Measurements from ENCODE around the gene NFIB. TPM values are rescaled to one million over a fixed set of nuclear protein-coding genes. Genes with fewer than 3 reads are reported as not detected.

Gene NFIB
- total and polyA plus RNA-seq, 2 of the 13 experiments (the other 11 are each of a cell fraction or from before 2014, with no cell fraction given): 0.98 to 4.6 TPM

DNA sequence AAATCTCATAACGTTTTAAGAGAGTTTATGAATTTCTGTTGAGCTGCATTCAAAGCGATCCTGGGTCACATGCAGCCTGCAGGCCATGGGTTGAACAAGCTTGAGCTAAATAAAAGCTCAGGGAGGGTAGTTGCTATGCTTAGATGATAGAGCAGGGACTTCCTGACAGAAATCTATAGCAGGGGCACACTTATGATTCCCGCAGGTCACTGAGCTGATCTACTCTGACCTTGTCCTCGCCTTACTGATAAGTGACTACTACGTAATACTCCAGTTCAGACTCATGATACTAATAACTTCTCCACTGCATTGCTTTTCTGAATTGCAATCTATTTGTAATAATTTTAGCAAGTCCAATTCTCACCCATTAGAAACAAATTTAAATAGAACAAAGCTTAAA is 90.9 kb downstream of the NFIB start (continued):
- TF ChIP-seq, protein P1, sequence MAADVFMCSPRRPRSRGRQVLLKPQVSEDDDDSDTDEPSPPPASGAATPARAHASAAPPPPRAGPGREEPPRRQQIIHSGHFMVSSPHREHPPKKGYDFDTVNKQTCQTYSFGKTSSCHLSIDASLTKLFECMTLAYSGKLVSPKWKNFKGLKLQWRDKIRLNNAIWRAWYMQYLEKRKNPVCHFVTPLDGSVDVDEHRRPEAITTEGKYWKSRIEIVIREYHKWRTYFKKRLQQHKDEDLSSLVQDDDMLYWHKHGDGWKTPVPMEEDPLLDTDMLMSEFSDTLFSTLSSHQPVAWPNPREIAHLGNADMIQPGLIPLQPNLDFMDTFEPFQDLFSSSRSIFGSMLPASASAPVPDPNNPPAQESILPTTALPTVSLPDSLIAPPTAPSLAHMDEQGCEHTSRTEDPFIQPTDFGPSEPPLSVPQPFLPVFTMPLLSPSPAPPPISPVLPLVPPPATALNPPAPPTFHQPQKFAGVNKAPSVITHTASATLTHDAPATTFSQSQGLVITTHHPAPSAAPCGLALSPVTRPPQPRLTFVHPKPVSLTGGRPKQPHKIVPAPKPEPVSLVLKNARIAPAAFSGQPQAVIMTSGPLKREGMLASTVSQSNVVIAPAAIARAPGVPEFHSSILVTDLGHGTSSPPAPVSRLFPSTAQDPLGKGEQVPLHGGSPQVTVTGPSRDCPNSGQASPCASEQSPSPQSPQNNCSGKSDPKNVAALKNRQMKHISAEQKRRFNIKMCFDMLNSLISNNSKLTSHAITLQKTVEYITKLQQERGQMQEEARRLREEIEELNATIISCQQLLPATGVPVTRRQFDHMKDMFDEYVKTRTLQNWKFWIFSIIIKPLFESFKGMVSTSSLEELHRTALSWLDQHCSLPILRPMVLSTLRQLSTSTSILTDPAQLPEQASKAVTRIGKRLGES (CRISPR knock-in tag; IDR thresholded peaks at IDR 0.05; ENCODE audit: borderline replicate concordance): no peak
- no peak for TF ChIP-seq EZH2 (conservative IDR thresholded peaks at IDR 0.05; ENCODE audit: low read depth, low read length)
- no peak for TF ChIP-seq ZSCAN31 (CRISPR knock-in tag; IDR thresholded peaks at IDR 0.05; ENCODE audit: low read depth)
- TF ChIP-seq THYN1 (CRISPR knock-in tag; IDR thresholded peaks at IDR 0.05; ENCODE audit: borderline replicate concordance, low read depth): no peak
- no peak for TF ChIP-seq NONO (IDR thresholded peaks at IDR 0.05)
- no peak for TF ChIP-seq NONO (CRISPR knock-in tag; conservative IDR thresholded peaks at IDR 0.05)
- TF ChIP-seq HDAC6 (IDR thresholded peaks at IDR 0.05; ENCODE audit: low read depth, low read length): no peak
- TF ChIP-seq TCF12 (IDR thresholded peaks at IDR 0.05): no peak
- no peak for TF ChIP-seq TCF12 (CRISPR knock-in tag; IDR thresholded peaks at IDR 0.05)
- TF ChIP-seq BRCA1 (CRISPR knock-in tag; IDR thresholded peaks at IDR 0.05): no peak
- no peak for TF ChIP-seq NFATC3 (CRISPR knock-in tag; IDR thresholded peaks at IDR 0.05)
- TF ChIP-seq ELF4 (CRISPR knock-in tag; IDR thresholded peaks at IDR 0.05; ENCODE audit: borderline replicate concordance): no peak
- TF ChIP-seq, protein P2, sequence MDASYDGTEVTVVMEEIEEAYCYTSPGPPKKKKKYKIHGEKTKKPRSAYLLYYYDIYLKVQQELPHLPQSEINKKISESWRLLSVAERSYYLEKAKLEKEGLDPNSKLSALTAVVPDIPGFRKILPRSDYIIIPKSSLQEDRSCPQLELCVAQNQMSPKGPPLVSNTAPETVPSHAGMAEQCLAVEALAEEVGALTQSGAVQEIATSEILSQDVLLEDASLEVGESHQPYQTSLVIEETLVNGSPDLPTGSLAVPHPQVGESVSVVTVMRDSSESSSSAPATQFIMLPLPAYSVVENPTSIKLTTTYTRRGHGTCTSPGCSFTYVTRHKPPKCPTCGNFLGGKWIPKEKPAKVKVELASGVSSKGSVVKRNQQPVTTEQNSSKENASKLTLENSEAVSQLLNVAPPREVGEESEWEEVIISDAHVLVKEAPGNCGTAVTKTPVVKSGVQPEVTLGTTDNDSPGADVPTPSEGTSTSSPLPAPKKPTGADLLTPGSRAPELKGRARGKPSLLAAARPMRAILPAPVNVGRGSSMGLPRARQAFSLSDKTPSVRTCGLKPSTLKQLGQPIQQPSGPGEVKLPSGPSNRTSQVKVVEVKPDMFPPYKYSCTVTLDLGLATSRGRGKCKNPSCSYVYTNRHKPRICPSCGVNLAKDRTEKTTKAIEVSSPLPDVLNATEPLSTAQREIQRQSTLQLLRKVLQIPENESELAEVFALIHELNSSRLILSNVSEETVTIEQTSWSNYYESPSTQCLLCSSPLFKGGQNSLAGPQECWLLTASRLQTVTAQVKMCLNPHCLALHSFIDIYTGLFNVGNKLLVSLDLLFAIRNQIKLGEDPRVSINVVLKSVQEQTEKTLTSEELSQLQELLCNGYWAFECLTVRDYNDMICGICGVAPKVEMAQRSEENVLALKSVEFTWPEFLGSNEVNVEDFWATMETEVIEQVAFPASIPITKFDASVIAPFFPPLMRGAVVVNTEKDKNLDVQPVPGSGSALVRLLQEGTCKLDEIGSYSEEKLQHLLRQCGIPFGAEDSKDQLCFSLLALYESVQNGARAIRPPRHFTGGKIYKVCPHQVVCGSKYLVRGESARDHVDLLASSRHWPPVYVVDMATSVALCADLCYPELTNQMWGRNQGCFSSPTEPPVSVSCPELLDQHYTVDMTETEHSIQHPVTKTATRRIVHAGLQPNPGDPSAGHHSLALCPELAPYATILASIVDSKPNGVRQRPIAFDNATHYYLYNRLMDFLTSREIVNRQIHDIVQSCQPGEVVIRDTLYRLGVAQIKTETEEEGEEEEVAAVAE (CRISPR knock-in tag; IDR thresholded peaks at IDR 0.05; ENCODE audit: borderline replicate concordance): no peak
- TF ChIP-seq FOXC1 (CRISPR knock-in tag; IDR thresholded peaks at IDR 0.05; ENCODE audit: borderline replicate concordance): no peak

All from HepG2 (cell line).